HepG2 (cell line): ENCODE measurements around the gene METTL22. TPM values are rescaled to one million over a fixed set of nuclear protein-coding genes. Genes with fewer than 3 reads are reported as not detected.

Experiments used
- ATAC-seq: fragments of 200-7000 bp; cut with Tn5 transposase; 3 replicates; pipeline ENCODE4 v1.9.1; 2020; ENCODE audit warnings: mild to moderate bottlenecking, moderate library complexity
- BruUV-seq: library from RNA; stranded (reverse); fragments of 400-500 nt; replicated peaks from 2 replicates; lab custom pipeline; 2021; lab: Mats Ljungman, UMichigan
- CTCF ChIA-PET: fragments of 300-600 bp; formaldehyde crosslinking; extraction: SDS; loops from one replicate; lab custom pipeline; 2021; ENCODE audit warnings: low total read pairs, inconsistent platforms, low intra/inter-chr PET ratio; lab: Yijun Ruan, JAX
- POLR2A ChIA-PET: fragments of 350-600 bp; sonication (Branson Sonifier 250); formaldehyde crosslinking; loops from one replicate; lab custom pipeline; 2020; ENCODE audit warnings: antibody characterized with exemption, inconsistent platforms; lab: Yijun Ruan, JAX
- DNase-seq: peaks from one replicate; pipeline ENCODE4 v3.0.0-alpha.2; 2015; ENCODE audit warnings: low spot score
- FAIRE-seq: peaks from 3 replicates; lab custom pipeline; 2011; peaks lifted over from hg19 to GRCh38; lab: Jason Lieb, UNC
- H2AFZ ChIP-seq: one replicate; pipeline ENCODE4 v1.6.1; 2011; ENCODE audit warnings: low read length, inconsistent platforms
- H3K27ac ChIP-seq: fragments of 300-600 bp; 3 replicates; pipeline ENCODE4 v1.8.0; 2011; ENCODE audit warnings: mixed run types, mild to moderate bottlenecking, mixed read lengths, low read length, inconsistent platforms; ENCODE audit not compliant: insufficient read depth; ENCODE audit errors: extremely low read length
- H3K27me3 ChIP-seq, 2 experiments: fragments of 200-600 bp in 1 of 2; 2 replicates in 1 of 2; 3 replicates in 1 of 2; pipeline versions ENCODE4 v1.6.0 to v1.8.0; 2011; ENCODE audit warnings: low read length in 2 of 2, mild to moderate bottlenecking in 2 of 2, moderate library complexity in 2 of 2, inconsistent platforms in 1 of 2; ENCODE audit not compliant: insufficient read depth in 2 of 2, control insufficient read depth in 1 of 2
- H3K36me3 ChIP-seq, 2 experiments: fragments of 200-600 bp in 1 of 2; replicated peaks in 1 of 2; 2 replicates in 1 of 2; 3 replicates in 1 of 2; pipeline versions ENCODE4 v1.5.1 to v1.8.0; 2011; ENCODE audit warnings: low read length in 2 of 2, inconsistent platforms in 1 of 2; ENCODE audit not compliant: insufficient read depth in 2 of 2, control insufficient read depth in 1 of 2
- H3K4me1 ChIP-seq: 2 replicates; pipeline ENCODE4 v1.5.1; 2012; ENCODE audit warnings: low read length, inconsistent platforms; ENCODE audit not compliant: insufficient read depth
- H3K4me2 ChIP-seq: 2 replicates; pipeline ENCODE4 v1.6.0; 2011; ENCODE audit warnings: low read depth, low read length, inconsistent platforms
- H3K4me3 ChIP-seq, 3 experiments: fragments of 200-600 bp in 1 of 3; sonication (generic), shearing (Covaris generic) in 1 of 3; replicated peaks in 1 of 3; 2 replicates each; pipeline ENCODE4 v1.5.1; 2011 to 2016; ENCODE audit warnings: low read length in 3 of 3, inconsistent platforms in 2 of 3, low read depth in 2 of 3, mild to moderate bottlenecking in 2 of 3, control low read depth in 1 of 3, mixed read lengths in 1 of 3; ENCODE audit not compliant: insufficient read depth in 1 of 3
- H3K79me2 ChIP-seq: one replicate; pipeline ENCODE4 v1.6.1; 2011; ENCODE audit warnings: low read length, inconsistent platforms; ENCODE audit not compliant: insufficient read depth
- H3K9ac ChIP-seq: 2 replicates; pipeline ENCODE4 v1.6.0; 2011; ENCODE audit warnings: mild to moderate bottlenecking, low read depth, low read length, inconsistent platforms; ENCODE audit not compliant: insufficient read depth
- H3K9me3 ChIP-seq: 2 replicates; pipeline ENCODE4 v1.5.1; 2012; ENCODE audit warnings: mild to moderate bottlenecking, low read length
- H4K20me1 ChIP-seq: 2 replicates; pipeline ENCODE4 v1.6.0; 2011; ENCODE audit warnings: inconsistent platforms, mild to moderate bottlenecking, low read length, moderate library complexity; ENCODE audit not compliant: insufficient read depth
- PHF20 ChIP-seq: sonication (generic); formaldehyde crosslinking; IDR thresholded peaks from 2 replicates; pipeline ENCODE4 v1.5.0; 2020; ENCODE audit warnings: mild to moderate bottlenecking, missing genetic modification reagents
- POLR2A ChIP-seq, 2 experiments: IDR thresholded peaks; 2 replicates each; pipeline ENCODE4 v1.6.1; 2011; ENCODE audit warnings: low read depth in 2 of 2, low read length in 2 of 2, mild to moderate bottlenecking in 1 of 2, moderate library complexity in 1 of 2; ENCODE audit not compliant: insufficient read depth in 1 of 2
- ZBTB46 ChIP-seq: sonication (generic); formaldehyde crosslinking; IDR thresholded peaks from 2 replicates; pipeline ENCODE4 v1.4.0; 2020; ENCODE audit warnings: mild to moderate bottlenecking, missing genetic modification reagents, borderline replicate concordance
- WGBS: methylation state at CpG from one replicate; pipeline ENCODE4 v1.1.6; 2017; ENCODE audit warnings: low lambda C conversion rate; 5-methylcytosine and 5-hydroxymethylcytosine counted together
- in situ Hi-C: cut with HindIII; loops from 2 replicates; pipeline ENCODE4 v1.10.0; 2017; ENCODE audit warnings: low pct_unique_long_range_greater_than_20kb; ENCODE audit not compliant: extremely low pct_ligation_motif_present
- intact Hi-C: fragments of 100-400 bp; cut with micrococcal nuclease; formaldehyde crosslinking; loops from one replicate; pipeline ENCODE4 v1.10.0; 2022; ENCODE audit not compliant: unreplicated experiment
- polyA plus RNA-seq, 8 experiments: library from polyadenylated mRNA; depleted of rRNA in 3 of 8; stranded (reverse) in 7 of 8; unstranded in 1 of 8; fragments of >200 nt; fragmentation: Illumina TruSeq in 4 of 8; extraction: Trizol in 4 of 8; gene quantifications; 2 replicates each; pipeline versions ENCODE4 v1.2.1 to v1.2.3, GENCODE V29; 2011 to 2016; ENCODE audit warnings: low read depth in 4 of 8, missing spikeins in 1 of 8, mixed read lengths in 1 of 8; ENCODE audit not compliant: insufficient read depth in 1 of 8
- total RNA-seq, 5 experiments: library from RNA; depleted of rRNA; stranded (reverse); fragments of >200 nt; fragmentation: Illumina TruSeq; extraction: Trizol; gene quantifications; 2 replicates each; pipeline ENCODE4 v1.2.3, GENCODE V29; 2016; ENCODE audit warnings: low read depth in 1 of 5
- TF ChIP-seq, protein P1 (sequence below): sonication (generic); formaldehyde crosslinking; IDR thresholded peaks from 2 replicates; pipeline ENCODE4 v1.4.0; 2020; ENCODE audit warnings: missing genetic modification reagents

METTL22 gene
- total and polyA plus RNA-seq, 2 of the 13 experiments (the other 11 are each of a cell fraction or from before 2014, with no cell fraction given): 36.2 to 94.8 TPM

- Histone ChIP-seq H3K4me1 (no peaks in the 10 kb centered on the region), H2AFZ (no peak overlapping the region), H3K9me3 (no peaks in the 10 kb centered on the region), H4K20me1 (no peaks in the 10 kb centered on the region), H3K4me2 (no peak overlapping the region), H3K4me3 (no peak overlapping the region), H3K36me3 (peaks cover 74 to 86% of the 10 kb centered on the region in 2 experiments), H3K9ac (no peak overlapping the region), H3K79me2 (no peaks in the 10 kb centered on the region), H3K27ac (no peak overlapping the region), H3K27me3 (no peaks in the 10 kb centered on the region)
- BruUV-seq: no TSS peak
- CTCF ChIA-PET: no interaction called here
- WGBS: 91% methylated on average over 16 of the region's 16 CpGs
- intact Hi-C loops: no loop called here
- ATAC-seq: no peak
- no peak for DNase-seq
- no peak for FAIRE-seq
- TF ChIP-seq, protein P1, sequence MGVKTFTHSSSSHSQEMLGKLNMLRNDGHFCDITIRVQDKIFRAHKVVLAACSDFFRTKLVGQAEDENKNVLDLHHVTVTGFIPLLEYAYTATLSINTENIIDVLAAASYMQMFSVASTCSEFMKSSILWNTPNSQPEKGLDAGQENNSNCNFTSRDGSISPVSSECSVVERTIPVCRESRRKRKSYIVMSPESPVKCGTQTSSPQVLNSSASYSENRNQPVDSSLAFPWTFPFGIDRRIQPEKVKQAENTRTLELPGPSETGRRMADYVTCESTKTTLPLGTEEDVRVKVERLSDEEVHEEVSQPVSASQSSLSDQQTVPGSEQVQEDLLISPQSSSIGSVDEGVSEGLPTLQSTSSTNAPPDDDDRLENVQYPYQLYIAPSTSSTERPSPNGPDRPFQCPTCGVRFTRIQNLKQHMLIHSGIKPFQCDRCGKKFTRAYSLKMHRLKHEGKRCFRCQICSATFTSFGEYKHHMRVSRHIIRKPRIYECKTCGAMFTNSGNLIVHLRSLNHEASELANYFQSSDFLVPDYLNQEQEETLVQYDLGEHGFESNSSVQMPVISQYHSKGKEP: no peak
- TF ChIP-seq POLR2A (IDR thresholded peaks at IDR 0.05; ENCODE audit: insufficient read depth in 1 of 2, low read depth in 2 of 2, low read length in 2 of 2) (peak in 1 of 2 experiments; percentile 2; a peak in 1 of 4 replicates), ZBTB46 (no peak), PHF20 (CRISPR knock-in tag) (no peak)
- TF ChIP-seq, all 625 proteins: peak for 1
- in situ Hi-C loops: no loop called here
- POLR2A ChIA-PET: no interaction called here
Measured at GRCh38 chr16:8642146-8642545, 20.6 kb downstream of the METTL22 start.
